HTR-8/SVneo (cell line): ENCODE data around the gene DMPK.
A peak's percentile ranks its signal among the peaks of the same experiment; 100 is the strongest.

Source experiments
- DNase-seq: peaks from one replicate; pipeline ENCODE4 v3.0.0; 2011; ENCODE audit warnings: low spot score, mixed read lengths; ENCODE audit not compliant: insufficient read length
- FAIRE-seq: peaks from 2 replicates; lab custom pipeline; 2011; peaks lifted over from hg19 to GRCh38; lab: Jason Lieb, UNC

The DMPK gene, protein sequence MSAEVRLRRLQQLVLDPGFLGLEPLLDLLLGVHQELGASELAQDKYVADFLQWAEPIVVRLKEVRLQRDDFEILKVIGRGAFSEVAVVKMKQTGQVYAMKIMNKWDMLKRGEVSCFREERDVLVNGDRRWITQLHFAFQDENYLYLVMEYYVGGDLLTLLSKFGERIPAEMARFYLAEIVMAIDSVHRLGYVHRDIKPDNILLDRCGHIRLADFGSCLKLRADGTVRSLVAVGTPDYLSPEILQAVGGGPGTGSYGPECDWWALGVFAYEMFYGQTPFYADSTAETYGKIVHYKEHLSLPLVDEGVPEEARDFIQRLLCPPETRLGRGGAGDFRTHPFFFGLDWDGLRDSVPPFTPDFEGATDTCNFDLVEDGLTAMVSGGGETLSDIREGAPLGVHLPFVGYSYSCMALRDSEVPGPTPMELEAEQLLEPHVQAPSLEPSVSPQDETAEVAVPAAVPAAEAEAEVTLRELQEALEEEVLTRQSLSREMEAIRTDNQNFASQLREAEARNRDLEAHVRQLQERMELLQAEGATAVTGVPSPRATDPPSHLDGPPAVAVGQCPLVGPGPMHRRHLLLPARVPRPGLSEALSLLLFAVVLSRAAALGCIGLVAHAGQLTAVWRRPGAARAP

GRCh38 chr19:45782162-45782691 is at the start of gene DMPK:
Gene DMPK, minus strand, starts transcription at chr19:45782490. Its CDS starts 138 bp downstream, at chr19:45782352.
- DNase-seq (peak; percentile 27), FAIRE-seq (peak; percentile 54)

DNA sequence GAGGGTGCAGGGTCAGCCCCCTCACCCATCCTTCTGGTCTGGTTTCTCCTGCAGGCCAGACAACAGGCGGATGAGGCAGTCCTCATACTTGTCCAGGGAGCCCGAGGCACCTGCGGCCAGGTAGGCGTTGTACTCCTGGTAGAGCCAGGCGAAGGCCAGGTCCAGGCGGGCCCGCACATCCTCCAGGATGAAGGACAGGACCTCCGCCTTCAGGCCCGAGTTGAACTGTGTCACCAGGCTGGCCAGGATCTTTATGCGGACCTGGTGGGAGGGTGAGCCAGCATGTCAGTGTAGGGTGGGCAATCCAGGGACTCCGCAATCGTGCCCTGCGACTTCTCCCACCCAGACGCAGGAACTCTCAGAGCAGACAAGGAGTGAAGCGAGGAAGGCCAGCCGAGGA is 46.7 kb upstream of the DMPK start:
- no peak for FAIRE-seq
- no peak for DNase-seq

DNA sequence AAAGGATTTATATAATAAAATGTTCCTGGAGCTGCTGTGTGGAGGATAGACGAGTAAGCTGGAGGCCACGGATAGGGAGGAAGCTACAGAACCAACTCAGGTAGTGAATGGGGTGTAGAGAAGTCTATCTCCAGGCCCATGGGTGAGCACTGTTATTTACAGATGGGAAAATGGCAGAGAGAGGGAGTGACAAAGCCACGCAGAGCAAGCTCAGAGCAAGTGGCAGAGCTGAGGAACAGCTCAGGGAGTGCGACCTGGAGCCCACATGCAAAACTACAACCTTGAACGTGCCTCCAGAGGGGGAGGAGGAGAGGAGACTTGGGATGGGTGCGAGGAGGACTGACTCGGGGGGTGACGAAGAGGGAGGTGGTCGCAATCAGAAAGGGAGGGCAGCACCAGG is 46.2 kb upstream of the DMPK start:
- no peak for FAIRE-seq
- DNase-seq, result no peak

- no peak for FAIRE-seq
- DNase-seq, result no peak
These were observed 45.3 kb upstream of the DMPK start for GRCh38 chr19:45827459-45828093.

GRCh38 chr19:45826934-45827333 is 44.6 kb upstream of the DMPK start:
- peak; percentile 31 for FAIRE-seq
- DNase-seq, result no peak

DNA sequence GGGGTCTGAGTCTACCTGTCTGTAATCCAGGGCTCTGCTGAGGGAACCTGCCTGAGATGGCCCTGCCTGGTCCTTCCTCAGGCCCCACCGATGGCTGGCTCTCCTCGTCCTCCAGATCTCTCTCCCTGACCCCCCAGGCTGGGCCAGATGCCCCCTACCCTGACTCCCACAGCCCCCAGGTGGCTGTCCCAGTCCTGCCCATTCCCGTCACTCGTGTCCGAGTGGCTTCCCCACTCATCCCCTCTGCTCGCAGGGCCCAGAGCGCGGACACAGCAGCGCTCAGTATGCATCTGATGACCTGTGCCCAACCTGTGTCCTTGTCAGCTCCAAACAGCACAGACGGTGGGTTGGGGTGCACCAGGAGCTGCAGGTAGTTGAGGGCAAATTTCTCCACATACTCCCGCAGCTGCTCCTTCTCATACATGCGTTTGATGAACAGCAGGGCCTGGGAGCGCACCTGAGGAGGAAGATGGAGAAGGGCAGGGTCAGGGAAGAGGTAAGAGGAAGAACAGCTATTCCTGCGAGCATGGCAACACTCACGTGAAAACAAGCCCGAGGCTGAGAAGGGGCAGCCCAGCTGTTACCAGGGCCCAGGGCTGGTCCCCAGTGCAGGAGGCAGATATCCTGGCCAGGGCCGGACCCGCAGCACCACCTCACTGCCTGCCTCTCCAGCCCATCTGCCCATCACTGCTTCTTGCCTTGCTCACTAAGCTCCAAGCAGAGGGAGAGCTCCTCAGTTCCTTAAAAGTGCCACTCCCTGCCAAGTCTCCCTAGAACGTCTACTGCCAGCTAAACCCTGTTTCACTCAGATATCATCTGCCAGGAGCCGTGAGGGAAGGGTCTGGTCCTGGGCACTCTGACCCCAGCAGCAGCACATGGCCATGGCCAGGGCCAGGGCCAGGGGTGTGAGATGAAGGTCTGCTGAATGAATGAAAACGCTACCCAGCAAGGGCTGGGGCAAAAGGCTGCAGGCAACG is 43.9 kb upstream of the DMPK start:
- FAIRE-seq (no peak), DNase-seq (no peak)

- FAIRE-seq, result no peak
- no peak for DNase-seq
These were observed 42.9 kb upstream of the DMPK start for GRCh38 chr19:45825263-45825605.

GRCh38 chr19:45824531-45825262 is 42.4 kb upstream of the DMPK start:
- no peak for FAIRE-seq
- DNase-seq, result no peak

- DNase-seq, result no peak
- FAIRE-seq, result no peak
These were observed 41.8 kb upstream of the DMPK start for GRCh38 chr19:45824041-45824471.

DNA sequence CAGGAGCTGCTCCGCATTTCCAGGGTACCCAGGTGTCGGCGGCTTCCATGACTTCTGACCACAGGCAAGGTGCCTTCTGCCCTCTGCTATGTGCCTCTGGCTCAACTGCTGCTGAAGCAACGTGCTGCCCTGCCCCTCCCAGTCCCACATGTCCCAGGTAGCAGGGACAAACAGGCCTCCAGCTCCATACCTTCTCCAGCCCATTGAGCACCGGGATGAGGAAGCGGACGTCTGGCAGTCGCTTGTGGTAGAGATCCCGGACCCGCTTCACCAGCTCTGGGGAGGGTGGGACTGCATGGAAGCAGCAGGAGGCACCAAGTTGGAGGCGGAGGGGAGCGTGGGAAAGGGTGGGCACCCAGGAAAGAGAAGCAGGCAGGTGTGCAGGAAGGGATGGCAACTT is 40.9 kb upstream of the DMPK start:
- no peak for FAIRE-seq
- no peak for DNase-seq

- FAIRE-seq, result no peak
These were observed 40.4 kb upstream of the DMPK start for GRCh38 chr19:45822716-45823115.

DNA sequence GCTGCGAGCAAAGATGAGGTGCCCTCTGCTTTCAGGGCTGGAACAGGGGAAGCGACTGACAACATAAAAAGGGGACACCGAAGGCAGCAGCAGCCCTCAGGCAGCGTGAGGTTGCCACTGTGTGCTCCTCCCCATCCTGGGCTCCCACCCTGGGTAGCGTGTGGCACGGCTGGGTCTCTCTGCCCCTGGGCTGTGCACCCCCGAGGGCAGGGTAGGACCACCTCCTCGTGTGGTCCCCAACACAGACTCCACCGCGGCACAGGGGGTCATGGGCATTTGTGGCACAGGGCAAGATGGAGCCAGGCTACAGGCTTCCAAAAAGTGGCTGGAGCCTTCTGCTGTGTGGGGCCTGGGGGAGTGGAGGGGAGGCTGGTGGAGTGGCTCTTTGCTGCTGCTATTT is 39.3 kb upstream of the DMPK start:
- FAIRE-seq, result no peak
- DNase-seq, result no peak

More at GRCh38 chr19:45822716-45823115, 40.4 kb upstream of the DMPK start:
- no peak for DNase-seq

- DNase-seq, result no peak
- no peak for FAIRE-seq
These were observed 38.8 kb upstream of the DMPK start for GRCh38 chr19:45821103-45821521.

DNA sequence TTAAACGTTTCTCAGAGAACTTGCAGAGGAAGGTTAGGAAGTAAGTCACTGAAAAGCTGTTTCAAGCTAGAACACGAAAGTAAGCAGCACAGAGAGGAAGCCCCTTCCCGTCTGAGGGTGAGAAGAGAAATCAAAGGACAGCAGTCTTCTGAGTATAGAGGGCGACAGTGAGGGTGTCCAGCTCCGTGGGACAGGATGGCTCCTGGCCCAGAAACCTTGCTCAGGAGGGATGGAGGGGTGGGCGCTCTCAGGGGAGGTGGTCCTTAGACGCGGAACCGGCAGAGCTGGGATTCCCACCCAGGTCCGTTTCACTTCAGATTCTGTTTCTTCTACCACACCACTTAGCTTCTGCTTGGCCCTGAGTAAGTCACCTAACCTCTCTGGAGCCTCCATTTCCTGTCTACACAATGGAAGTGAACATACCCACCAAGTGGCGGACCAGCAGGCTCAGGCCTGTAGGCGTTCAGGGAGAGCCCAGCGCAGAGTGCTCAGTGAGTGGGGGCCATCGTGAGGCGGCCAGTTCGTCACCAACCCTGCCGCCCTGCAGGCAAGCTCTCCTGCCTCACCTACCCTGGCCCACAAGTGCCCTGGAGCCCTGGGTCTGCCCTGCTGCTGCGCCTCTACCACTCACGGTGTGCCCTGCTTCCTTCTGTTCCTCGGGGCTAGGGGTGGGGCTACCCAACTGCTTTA is 38.3 kb upstream of the DMPK start:
- DNase-seq (no peak), FAIRE-seq (no peak)

DNA sequence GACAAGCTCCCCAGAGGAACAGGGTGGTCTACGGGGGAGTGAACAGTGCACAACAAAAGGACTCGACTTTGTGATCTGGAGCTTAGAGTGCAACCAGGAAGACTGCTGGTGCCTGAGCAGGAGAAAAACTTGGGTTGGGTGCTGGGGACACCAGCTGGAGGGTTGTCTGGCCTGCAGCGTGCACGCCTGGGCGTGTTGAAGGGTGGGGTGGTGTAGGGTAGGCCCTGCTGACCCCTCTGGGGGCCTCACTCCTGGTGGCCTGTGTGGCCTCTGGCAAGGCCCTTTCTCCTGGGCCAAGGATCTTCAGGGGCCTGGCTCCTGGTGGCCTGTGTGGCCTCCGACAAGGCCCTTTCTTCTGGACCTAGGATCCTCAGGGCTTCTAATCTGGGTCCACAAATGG is 37.5 kb upstream of the DMPK start:
- FAIRE-seq (no peak), DNase-seq (no peak)

DNA sequence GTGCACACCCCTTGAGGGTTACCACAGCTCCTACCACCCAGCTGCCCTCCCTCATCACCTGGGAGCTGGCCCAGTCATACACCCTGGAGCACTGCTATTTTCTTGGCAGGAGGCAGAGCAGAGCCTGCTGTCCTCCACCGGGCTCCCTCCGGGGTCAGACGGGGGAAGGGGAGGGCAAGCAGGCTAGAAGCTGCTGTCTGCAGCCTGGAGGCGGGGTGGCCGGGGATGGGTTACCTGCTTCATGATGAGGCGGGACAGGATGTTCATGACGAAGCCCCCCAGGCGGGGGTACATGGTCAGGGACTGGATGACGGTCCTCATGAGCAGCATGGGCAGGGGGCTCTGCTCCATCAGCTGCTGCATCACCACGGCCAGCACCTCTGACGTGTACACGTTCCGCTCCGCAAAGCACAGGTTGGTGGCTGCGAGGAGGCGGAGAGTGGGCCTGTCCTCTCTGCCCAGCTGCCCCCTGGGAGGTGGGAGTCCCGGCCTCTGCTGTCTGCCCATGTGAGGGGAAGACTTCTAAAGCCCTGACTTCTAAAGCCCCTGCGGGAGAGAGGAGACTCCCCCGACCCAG is 35.5 kb upstream of the DMPK start:
- no peak for FAIRE-seq
- DNase-seq, result no peak

DNA sequence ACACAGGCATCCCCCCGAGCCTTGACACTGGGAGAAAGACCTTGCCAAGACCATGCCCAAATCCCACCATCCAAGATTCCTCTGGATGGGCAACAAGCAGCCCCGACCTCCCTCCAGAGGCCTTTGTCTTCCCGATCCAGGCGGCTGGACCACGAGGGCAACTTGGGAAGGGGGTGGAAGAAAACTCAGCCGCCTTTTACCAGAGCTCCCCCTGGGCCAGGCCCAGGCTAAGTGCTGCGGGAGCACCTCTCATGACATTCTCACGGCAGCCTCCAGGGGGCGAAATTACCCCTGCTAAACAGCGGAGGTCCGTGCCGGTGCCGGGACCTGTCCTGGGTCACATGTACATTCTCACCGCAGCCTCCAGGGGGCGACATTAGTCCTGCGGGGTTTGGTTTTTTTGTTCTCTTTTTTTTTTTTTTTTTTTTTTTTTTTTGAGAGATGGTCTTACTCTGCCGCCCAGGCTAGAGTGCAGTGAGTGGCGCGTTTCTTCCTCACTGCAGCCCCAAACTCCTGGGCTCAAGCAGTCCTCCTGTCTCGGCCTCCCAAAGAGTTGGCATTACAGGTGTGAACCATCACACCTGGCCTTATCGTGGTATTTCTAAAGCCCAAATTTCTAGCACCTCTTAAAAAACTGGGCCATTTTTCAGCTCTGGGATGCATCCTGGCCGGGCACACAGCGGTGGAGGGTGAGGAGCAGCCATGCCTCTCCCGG is 34.9 kb upstream of the DMPK start:
- DNase-seq (peak; percentile 98), FAIRE-seq (peak; percentile 96)
